Stimulated activated CD4-positive, alpha-beta T cell treated with anti-CD3 and anti-CD28 coated beads, Interleukin-12 subunit alpha, Interleukin-12 subunit beta, amount 100 ng/mL, for 48 hours (primary cell): ENCODE results near the gene NCR3LG1.

Experiments used
- DNase-seq, 3 donors: peaks; one replicate each; pipeline ENCODE4 v3.0.0-alpha.2; 2020; ENCODE audit warnings: low read depth in 2 of 3, low spot score in 1 of 3

The NCR3LG1 gene

DNA sequence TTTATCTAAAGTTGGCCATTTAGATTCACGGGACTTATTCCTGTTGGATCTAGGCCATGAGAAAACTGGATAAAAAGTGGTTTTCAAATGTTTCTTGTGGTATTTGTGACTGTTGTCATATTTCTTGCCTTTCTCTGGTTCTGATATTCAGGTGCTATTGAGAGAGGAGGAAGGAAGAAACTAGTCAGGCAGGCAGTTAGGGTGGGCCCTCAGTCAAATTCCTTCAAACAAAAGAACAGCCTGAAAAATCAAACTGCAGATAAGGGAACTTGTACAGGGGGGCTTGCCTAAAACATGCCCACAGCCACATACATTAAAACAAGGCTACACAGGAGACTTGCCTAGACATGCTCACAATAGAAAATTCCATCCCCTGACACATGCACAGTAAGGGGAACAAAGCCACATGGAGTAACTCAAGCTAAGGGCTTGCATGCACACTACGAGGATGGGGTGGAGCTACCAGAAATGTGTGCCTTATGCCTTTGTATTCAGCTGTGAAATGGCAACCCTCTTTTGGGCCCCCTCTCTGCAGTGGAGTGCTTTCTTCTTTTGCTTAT lies 18.2 kb downstream of the NCR3LG1 start:
- DNase-seq = no peak

- no peak for DNase-seq
These were observed 20.0 kb downstream of the NCR3LG1 start for GRCh38 chr11:17371614-17372013.

DNA sequence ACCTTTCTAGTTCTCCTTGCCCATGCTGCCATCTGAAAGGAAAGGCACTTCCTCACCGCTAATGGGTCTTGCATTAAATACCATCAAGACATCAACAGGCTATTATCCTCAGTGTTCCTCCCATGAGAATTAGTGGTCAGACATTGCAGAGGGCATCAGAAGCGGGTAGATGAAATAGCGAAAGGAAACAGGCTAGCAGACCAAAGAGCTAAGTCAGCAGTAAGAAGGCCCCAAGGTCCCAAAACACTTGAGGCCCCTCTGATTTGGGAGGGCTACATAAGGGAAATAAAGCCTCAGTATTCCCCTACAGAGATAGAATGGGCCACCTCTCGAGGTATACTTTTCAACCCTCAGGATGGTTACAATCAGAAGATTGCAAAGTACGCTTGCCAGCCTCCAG lies 23.9 kb downstream of the NCR3LG1 start:
- no peak for DNase-seq

- no peak for DNase-seq
These were observed 24.9 kb downstream of the NCR3LG1 start for GRCh38 chr11:17376493-17376892.

DNA sequence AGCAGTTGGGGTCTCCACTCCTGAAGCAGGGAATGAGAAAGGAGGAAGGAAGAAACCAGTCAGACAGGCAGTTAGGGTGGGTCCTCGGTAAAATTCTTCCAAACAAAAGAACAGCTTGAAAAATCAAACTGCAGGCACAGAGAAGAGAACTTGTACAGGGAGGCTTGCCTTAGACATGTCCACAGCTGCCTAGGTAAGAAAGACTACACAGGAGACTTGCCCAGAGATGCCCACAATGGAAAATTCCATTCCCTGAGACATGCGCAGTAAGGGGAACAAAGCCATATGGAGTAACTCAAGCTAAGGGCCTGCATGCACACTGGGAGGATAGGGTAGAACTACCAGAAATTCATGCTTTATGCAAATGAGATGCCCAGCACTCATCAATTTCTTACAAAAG lies 27.1 kb downstream of the NCR3LG1 start:
- no peak for DNase-seq

DNA sequence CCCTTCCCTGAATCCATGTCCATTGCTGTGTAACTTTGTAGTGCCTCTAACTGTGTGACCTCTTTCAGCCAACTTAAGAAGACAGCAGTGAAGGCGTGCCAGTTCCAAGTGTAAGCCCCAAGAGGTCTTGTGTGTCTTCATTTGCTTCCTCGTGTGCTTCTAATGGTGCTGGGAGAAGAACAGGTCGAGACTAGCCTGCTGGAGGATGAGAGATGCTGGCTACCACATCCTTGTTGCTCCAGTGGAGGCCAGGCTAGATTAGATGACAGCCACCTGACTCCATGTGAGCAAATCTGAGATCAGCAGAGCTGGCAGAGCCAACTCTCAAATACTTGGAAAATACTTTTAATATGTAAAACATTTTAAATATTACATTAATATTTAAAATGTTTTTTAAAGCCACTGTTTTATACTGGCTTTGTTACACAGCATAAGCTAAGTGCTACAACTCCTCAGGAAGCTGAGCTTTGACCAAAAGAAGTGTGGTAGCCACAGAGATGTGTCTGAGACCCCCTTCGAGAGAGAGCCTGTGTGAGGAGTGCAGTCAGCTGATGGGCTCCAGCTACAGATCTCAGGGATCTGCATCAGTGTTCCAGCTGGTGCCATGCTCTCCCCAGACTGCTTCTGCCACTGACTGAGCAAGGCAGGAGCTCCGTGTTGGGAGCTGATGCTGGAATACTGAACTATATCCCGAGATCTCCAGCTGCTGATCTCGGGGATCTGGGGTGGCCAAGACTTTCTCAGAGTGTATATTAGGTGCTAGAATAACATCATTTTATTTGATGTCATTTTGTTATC lies 28.0 kb downstream of the NCR3LG1 start:
- DNase-seq = no peak

- no peak for DNase-seq
These were observed 29.6 kb downstream of the NCR3LG1 start for GRCh38 chr11:17381156-17381555.

GRCh38 chr11:17382046-17382728 lies 30.6 kb downstream of the NCR3LG1 start:
- no peak for DNase-seq

- DNase-seq = no peak
These were observed 31.9 kb downstream of the NCR3LG1 start for GRCh38 chr11:17383461-17383860.

DNA sequence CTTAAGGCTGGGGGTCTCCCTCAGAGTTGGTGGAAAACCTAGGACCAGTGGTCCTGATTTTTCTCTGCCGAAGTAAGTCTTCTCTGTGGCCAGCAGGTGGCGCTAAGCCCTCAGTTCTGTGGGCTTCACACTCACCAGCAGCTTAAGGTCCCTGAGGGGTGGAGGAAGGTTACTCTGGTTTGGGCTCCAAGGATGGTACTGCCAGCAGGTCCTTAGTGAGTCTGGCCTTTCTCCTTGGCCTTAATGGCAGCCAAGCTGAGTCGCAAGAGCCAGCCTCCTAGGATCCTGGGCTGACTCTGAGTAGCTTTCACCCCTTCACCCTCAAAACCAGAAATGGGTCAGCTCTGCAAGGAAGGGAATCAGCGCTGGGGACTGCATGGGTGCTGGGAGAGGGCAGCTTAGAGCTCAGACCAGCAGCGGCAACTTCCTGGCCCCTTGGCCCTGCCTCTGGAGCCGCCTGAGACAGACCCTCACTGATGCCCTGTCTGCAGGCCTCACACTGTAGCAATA lies 32.5 kb downstream of the NCR3LG1 start:
- DNase-seq = peak; percentile 50 to 73 (median 66)

GRCh38 chr11:17385492-17385891 lies 33.9 kb downstream of the NCR3LG1 start:
- DNase-seq = no peak

- no peak for DNase-seq
These were observed 34.3 kb downstream of the NCR3LG1 start for GRCh38 chr11:17385926-17386325.

DNA sequence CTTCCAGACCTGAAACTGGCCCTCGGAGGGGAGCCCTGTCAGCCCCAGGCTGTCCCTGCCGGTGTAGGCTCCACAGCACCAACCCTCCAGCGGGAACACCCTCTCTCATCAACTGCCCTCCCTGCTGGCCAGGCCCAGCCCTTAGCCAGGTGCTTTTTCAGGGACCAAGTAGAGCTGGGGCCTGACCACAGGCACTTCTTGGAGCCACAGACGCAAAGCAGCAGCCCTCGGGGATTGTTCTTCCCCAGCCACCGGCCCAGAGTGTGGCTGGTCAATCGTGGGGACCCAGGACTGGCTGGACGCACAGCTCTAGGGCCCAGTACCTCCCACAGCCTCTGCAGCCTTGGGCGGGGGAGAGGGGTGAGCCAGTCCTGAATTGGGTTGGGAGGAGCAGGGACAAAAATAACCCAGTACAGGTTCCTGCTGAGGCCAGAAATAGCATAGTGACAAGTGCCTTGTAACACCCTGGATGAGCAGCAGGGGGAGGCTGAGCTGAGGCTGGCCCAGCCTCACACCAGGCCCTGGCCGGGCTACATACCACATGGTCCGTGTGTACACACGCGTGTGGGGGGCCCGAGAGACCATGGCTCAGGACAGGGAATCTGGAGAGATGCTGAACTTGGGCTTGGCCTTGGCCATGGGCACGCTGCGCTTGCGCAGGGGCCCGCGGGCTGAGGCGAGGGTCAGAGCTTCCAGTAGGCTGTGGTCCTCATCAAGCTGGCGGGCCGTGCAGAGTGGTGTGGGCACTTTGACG lies 34.9 kb downstream of the NCR3LG1 start:
- peak; percentile 8 to 27 (median 22) for DNase-seq

- DNase-seq = no peak
These were observed 35.7 kb downstream of the NCR3LG1 start for GRCh38 chr11:17387254-17387653.

DNA sequence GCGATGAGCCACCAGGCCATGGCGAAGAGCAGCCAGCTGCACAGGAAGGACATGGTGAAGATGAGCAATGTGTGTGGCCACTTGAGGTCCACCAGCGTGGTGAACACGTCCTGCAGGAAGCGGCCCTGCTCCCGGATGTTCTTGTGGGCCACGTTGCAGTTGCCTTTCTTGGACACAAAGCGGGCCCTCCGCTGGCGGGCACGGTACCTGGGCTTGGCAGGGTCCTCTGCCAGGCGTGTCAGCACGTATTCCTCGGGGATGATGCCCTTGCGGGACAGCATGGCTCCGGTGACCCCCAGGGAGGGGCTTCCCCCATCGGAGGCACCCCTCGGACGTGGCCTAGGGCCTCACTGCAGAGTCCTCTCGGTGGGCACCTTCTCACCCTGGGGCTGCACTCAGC lies 36.2 kb downstream of the NCR3LG1 start:
- DNase-seq = no peak

DNA sequence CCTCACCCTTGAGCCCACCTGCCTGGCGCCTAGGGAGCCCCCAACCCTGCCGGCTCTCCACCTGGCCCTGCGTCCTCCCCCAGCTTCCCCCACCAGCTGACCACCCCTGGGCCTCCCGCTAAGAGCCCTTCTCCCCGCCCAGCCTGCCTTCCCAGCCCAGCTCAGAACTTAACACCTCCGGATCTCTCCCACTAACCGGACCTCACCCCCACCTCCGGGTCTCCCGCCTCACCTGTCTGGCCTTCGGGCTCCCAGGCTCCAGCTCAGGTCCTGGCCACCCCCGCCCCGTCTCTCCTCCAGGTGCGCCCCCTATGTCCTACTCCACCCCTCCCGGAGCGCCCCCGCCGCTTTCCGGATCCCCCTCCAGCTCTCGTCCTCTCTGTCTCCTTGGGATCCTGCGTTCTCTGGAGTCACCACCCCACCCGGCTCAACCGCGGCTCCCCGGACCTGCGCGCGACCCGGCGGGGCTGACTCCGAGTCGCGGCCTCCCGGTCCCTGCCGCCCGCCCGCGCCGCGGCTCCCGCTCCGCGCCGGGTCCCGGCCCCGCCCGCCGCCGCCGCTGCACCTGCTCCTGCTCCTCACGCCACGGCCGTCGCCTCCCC lies 37.1 kb downstream of the NCR3LG1 start, which contains the start of gene KCNJ11:
Gene KCNJ11 (minus strand): TSS at position 51 of the 602 bp plus-strand sequence. CDS start 568 bp downstream, outside the sequence.
- DNase-seq = no peak

GRCh38 chr11:17389211-17389956 lies 37.8 kb downstream of the NCR3LG1 start:
- DNase-seq = peak; percentile 31 to 69 (median 66)

DNA sequence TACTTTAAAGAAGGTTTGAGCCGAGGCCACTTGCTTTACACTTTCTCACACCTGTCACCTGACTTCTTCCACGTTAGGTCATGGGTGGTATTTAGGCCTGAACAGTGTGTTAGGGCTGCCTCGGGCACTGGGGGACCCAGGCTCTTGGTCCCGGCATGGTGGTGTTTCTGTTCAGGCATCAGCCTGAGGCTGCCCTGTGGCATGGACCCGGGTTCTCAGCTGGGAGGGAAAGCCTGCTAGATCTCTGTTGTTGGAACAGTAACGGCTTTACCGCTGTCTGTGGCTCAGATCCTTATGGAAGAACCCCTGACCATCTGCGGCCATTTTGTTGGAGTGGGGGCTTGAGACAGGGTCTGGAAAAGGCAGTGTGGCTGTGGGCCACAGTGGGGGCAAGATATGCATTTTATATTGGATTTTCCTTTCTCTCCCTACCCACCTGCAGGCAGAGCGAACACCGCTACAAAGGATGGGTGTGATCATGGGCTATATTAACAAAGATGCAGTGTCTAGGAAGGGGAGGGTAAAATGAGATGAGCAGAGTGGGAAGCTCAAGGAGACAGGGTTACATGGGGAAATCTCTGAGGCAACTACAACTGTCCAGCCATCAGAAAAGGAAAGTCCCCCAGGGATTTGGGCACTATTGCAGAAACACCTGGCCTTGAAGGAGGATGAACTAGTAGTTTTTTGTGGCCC lies 38.5 kb downstream of the NCR3LG1 start:
- DNase-seq = no peak
